ENCODE measurements around the gene CNTN5.

Gene CNTN5

GRCh38 chr11:99192716-99193115 is 172.0 kb downstream of the CNTN5 start:
- FAIRE-seq: peak; percentile 32

GRCh38 chr11:99197477-99197876 is 176.7 kb downstream of the CNTN5 start:
- TF ChIP-seq CTCF (IDR thresholded peaks at IDR 0.05; ENCODE audit: insufficient read depth, missing control alignments): no peak
- FAIRE-seq (no peak), DNase-seq (ENCODE audit: insufficient read length, low spot score) (no peak)

More at GRCh38 chr11:99192716-99193115, 172.0 kb downstream of the CNTN5 start:
- TF ChIP-seq CTCF (IDR thresholded peaks at IDR 0.05; ENCODE audit: insufficient read depth, missing control alignments): no peak
- DNase-seq (ENCODE audit: insufficient read length, low spot score): no peak

GRCh38 chr11:99198215-99198614 is 177.5 kb downstream of the CNTN5 start:
- TF ChIP-seq CTCF (IDR thresholded peaks at IDR 0.05; ENCODE audit: insufficient read depth, missing control alignments): no peak
- DNase-seq (ENCODE audit: insufficient read length, low spot score) (no peak), FAIRE-seq (no peak)

- FAIRE-seq (no peak), DNase-seq (ENCODE audit: insufficient read length, low spot score) (no peak)
- no peak for TF ChIP-seq CTCF (IDR thresholded peaks at IDR 0.05; ENCODE audit: insufficient read depth, missing control alignments)
Observed at GRCh38 chr11:99199341-99199740, 178.6 kb downstream of the CNTN5 start.

GRCh38 chr11:99200720-99201119 is 180.0 kb downstream of the CNTN5 start:
- TF ChIP-seq CTCF (IDR thresholded peaks at IDR 0.05; ENCODE audit: insufficient read depth, missing control alignments): no peak
- FAIRE-seq (no peak), DNase-seq (ENCODE audit: insufficient read length, low spot score) (no peak)

- no peak for FAIRE-seq
- DNase-seq (ENCODE audit: insufficient read length, low spot score): no peak
- no peak for TF ChIP-seq CTCF (IDR thresholded peaks at IDR 0.05; ENCODE audit: insufficient read depth, missing control alignments)
Observed at GRCh38 chr11:99208813-99209212, 188.1 kb downstream of the CNTN5 start.

- FAIRE-seq (no peak), DNase-seq (ENCODE audit: insufficient read length, low spot score) (no peak)
- TF ChIP-seq CTCF (IDR thresholded peaks at IDR 0.05; ENCODE audit: insufficient read depth, missing control alignments): no peak
Observed at GRCh38 chr11:99229544-99229943, 208.8 kb downstream of the CNTN5 start.
